Neural crest cell (in vitro differentiated cells): ENCODE measurements around the gene SEMA4A. TPM values are rescaled to one million over a fixed set of nuclear protein-coding genes. Genes with fewer than 3 reads are reported as not detected.

Experiments
- DNase-seq: peaks from one replicate; pipeline ENCODE4 v3.0.0; 2021; ENCODE audit warnings: low read depth, mixed read lengths, low spot score
- H3K27ac Mint-ChIP-seq: one replicate; pipeline ENCODE4 v1.8.0; 2021; ENCODE audit warnings: mild to moderate bottlenecking, mixed read lengths; ENCODE audit not compliant: unreplicated experiment
- H3K27me3 Mint-ChIP-seq: 2 replicates; pipeline ENCODE4 v1.8.0; 2021; ENCODE audit warnings: low read depth, mild to moderate bottlenecking, mixed read lengths
- H3K36me3 Mint-ChIP-seq: 2 replicates; pipeline ENCODE4 v1.8.0; 2021; ENCODE audit warnings: low read depth, mild to moderate bottlenecking, mixed read lengths
- H3K4me1 Mint-ChIP-seq: 2 replicates; pipeline ENCODE4 v1.8.0; 2021; ENCODE audit warnings: mixed read lengths
- H3K4me3 Mint-ChIP-seq: one replicate; pipeline ENCODE4 v1.8.0; 2021; ENCODE audit warnings: mild to moderate bottlenecking, mixed read lengths
- H3K9me3 Mint-ChIP-seq: 2 replicates; pipeline ENCODE4 v1.8.0; 2021; ENCODE audit warnings: mixed read lengths
- total RNA-seq: library from RNA; stranded (reverse); gene quantifications from 2 replicates; pipeline ENCODE4 v1.2.1, GENCODE V29; 2021
- TF ChIP-seq, protein P1 (sequence below): fragments of 200-600 bp; sonication (generic); conservative IDR thresholded peaks from 2 replicates; pipeline ENCODE4 v1.5.0; 2021; ENCODE audit warnings: antibody characterized with exemption, mild to moderate bottlenecking

The SEMA4A gene
- total RNA-seq, 1 donor from 2014 or later, result 1.3 TPM

- Mint-ChIP-seq H3K36me3 (peaks cover 5% of the 10 kb centered on the region), H3K27ac (peak overlapping the region; percentile 95), H3K4me3 (peak overlapping the region; percentile 98), H3K4me1 (peaks cover 19% of the 10 kb centered on the region), H3K27me3 (no peaks in the 10 kb centered on the region), H3K9me3 (peaks cover 6% of the 10 kb centered on the region)
- DNase-seq, result no peak
- TF ChIP-seq, protein P1, sequence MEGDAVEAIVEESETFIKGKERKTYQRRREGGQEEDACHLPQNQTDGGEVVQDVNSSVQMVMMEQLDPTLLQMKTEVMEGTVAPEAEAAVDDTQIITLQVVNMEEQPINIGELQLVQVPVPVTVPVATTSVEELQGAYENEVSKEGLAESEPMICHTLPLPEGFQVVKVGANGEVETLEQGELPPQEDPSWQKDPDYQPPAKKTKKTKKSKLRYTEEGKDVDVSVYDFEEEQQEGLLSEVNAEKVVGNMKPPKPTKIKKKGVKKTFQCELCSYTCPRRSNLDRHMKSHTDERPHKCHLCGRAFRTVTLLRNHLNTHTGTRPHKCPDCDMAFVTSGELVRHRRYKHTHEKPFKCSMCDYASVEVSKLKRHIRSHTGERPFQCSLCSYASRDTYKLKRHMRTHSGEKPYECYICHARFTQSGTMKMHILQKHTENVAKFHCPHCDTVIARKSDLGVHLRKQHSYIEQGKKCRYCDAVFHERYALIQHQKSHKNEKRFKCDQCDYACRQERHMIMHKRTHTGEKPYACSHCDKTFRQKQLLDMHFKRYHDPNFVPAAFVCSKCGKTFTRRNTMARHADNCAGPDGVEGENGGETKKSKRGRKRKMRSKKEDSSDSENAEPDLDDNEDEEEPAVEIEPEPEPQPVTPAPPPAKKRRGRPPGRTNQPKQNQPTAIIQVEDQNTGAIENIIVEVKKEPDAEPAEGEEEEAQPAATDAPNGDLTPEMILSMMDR, result no peak
Observed at GRCh38 chr1:156193208-156193487, 39.8 kb downstream of the SEMA4A start.

DNA sequence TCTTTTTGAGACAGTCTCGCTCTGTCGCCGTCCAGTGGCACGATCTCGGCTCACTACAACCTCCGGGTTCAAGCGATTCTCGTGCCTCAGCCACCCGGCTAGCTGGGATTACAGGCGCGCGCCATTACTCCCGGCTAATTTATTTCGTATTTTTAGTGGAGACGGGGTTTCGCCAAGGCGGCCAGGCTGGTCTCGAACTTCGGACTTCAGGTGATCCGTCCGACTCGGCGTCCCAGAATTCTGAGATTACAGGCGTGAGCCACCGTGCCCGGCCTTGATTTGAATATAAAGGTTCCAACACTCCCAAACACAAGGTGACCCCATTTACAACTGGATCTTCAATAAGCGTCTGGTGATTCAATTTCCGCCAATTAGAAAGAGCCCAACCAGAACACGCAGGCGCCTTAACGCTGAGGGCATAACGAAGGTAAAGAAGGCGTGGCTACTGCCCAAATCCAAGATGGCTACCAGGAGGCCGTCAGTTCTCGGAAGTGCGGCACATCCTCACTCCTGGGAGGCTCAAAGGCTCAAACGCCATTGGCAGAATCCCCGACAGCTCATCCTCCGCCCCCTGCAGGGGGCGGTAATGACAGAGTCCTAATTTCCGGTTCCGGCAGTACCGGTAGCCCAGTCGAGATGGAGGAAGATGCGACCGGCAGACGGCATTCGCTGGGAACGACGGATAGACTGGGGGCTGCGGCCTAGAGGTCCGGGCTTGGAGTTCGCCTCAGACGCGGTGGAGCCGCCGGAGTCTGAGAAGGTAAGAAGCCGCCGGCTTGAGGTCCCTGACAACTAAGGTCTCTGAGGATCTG lies 40.3 kb downstream of the SEMA4A start, which contains the start of gene SLC25A44:
Gene SLC25A44, plus strand, starts transcription at position 617 of the 812 bp plus-strand sequence. CDS start 5,744 bp downstream, outside the sequence.
- no peaks in the 10 kb centered on the region for H3K27me3 Mint-ChIP-seq
- H3K9me3 Mint-ChIP-seq, result peaks cover 6% of the 10 kb centered on the region
- TF ChIP-seq, protein P1, result peak; percentile 72
- peaks cover 5% of the 10 kb centered on the region for H3K36me3 Mint-ChIP-seq
- peak; percentile 94 for DNase-seq
- peaks cover 19% of the 10 kb centered on the region for H3K4me1 Mint-ChIP-seq
- H3K4me3 Mint-ChIP-seq, result peak within 1 kb of the TSS; percentile 98
- H3K27ac Mint-ChIP-seq, result peak within 1 kb of the TSS; percentile 96

DNA sequence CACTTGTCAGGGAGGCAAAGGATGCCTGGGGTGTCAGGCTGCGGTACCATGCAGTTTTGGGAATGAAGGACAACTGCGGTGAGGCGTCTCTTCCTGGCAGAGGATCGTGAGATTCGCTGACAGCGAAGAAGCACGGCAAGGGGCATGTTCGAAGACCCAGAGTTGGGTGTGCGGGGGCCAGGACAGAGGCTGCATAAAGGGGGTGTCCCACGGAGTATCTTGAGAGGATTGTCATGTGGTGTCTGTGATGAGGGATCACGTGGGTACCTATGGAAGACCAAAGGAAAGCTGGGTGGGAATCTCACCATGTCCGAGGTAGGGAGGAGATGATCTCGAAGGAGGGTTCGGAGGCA lies 40.9 kb downstream of the SEMA4A start:
- no peak for DNase-seq
- Mint-ChIP-seq H3K4me3 (peak overlapping the region; percentile 98), H3K27ac (peak overlapping the region; percentile 96), H3K27me3 (no peaks in the 10 kb centered on the region), H3K4me1 (peaks cover 19% of the 10 kb centered on the region), H3K9me3 (peaks cover 3% of the 10 kb centered on the region), H3K36me3 (peaks cover 5% of the 10 kb centered on the region)
- TF ChIP-seq, protein P1, result no peak

- DNase-seq, result no peak
- H3K27ac Mint-ChIP-seq, result no peak overlapping the region
- H3K27me3 Mint-ChIP-seq, result no peaks in the 10 kb centered on the region
- TF ChIP-seq, protein P1, result no peak
- H3K4me1 Mint-ChIP-seq, result peaks cover 19% of the 10 kb centered on the region
- H3K4me3 Mint-ChIP-seq, result peak overlapping the region; percentile 60
- no peaks in the 10 kb centered on the region for H3K9me3 Mint-ChIP-seq
- peaks cover 9% of the 10 kb centered on the region for H3K36me3 Mint-ChIP-seq
Observed at GRCh38 chr1:156195853-156196252, 42.5 kb downstream of the SEMA4A start.

DNA sequence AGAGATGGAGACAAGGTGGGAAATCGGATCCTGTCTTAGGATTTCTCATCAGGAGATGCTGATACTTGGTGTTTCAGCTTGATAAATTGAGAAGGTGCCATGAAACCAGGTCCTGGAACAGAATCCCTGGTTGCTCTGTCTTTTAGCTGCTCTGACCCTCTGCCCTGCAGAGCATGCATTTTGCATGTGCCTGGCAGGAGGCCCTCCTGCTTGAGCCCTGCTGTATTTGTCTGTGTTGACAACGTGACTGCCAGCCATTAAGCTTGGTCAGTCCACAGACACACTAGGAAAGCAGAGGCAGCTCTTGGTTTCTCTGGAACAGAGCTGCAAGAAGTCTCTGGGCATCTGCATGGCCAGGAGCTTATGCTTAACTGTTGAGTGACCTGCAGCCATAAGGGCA lies 43.1 kb downstream of the SEMA4A start:
- Mint-ChIP-seq H3K4me3 (no peak overlapping the region), H3K27ac (no peak overlapping the region), H3K36me3 (peaks cover 9% of the 10 kb centered on the region), H3K9me3 (no peaks in the 10 kb centered on the region), H3K4me1 (peaks cover 19% of the 10 kb centered on the region), H3K27me3 (no peaks in the 10 kb centered on the region)
- DNase-seq, result no peak
- TF ChIP-seq, protein P1, result no peak
